ENCODE measurements around the gene CNTNAP5. TPM values are rescaled to one million over a fixed set of nuclear protein-coding genes. Genes with fewer than 3 reads are reported as not detected.

The CNTNAP5 gene
- total and polyA plus RNA-seq, 2 of the 8 experiments (the other 6 are each of a cell fraction or from before 2014, with no cell fraction given): 0.11 to 0.76 TPM

GRCh38 chr2:124258140-124258880 lies 233.2 kb downstream of the CNTNAP5 start (continued):
- TF ChIP-seq CHD7 (IDR thresholded peaks at IDR 0.05; ENCODE audit: insufficient replicate concordance, low read length) (no peak), CREB1 (IDR thresholded peaks at IDR 0.05) (no peak), GABPA (IDR thresholded peaks at IDR 0.05; ENCODE audit: borderline replicate concordance, insufficient read depth, low read length) (no peak), CEBPB (IDR thresholded peaks at IDR 0.05; ENCODE audit: low read depth, low read length) (no peak), CBX8 (IDR thresholded peaks at IDR 0.05; ENCODE audit: borderline replicate concordance, low read depth, low read length) (no peak), BCL11A (IDR thresholded peaks at IDR 0.05; ENCODE audit: low read depth in 2 of 2, low read length in 2 of 2) (no peak), FOSL1 (IDR thresholded peaks at IDR 0.05; ENCODE audit: insufficient read depth, low read depth, low read length) (no peak)

Data from H1 (cell line).